ENCODE results near the gene RBM10.

GRCh38 chrX:47230136-47230868, 85.3 kb downstream of the RBM10 start:
- TF ChIP-seq CTCF (IDR thresholded peaks at IDR 0.05) (no peak), POLR2A (IDR thresholded peaks at IDR 0.05) (no peak), EP300 (IDR thresholded peaks at IDR 0.05) (no peak)
